Inflammatory macrophage (primary cell): ENCODE measurements around the gene FAM72D.
"Not testable (repeated sequence)": the region's sequence is repeated elsewhere in the genome, so short reads cannot be mapped to it uniquely, and the experiment has no call there.

Experiments
- DNase-seq, 2 donors: peaks; one replicate each; pipeline ENCODE4 v3.0.0-alpha.2; 2020 to 2022

Gene FAM72D

GRCh38 chr1:145093517-145094149 lies 2.1 kb upstream of the FAM72D start:
- DNase-seq: peak in 1 of 2 donors; percentile 1

- not testable (repeated sequence) for DNase-seq
Observed at GRCh38 chr1:145094655-145095211, 1.0 kb upstream of the FAM72D start.

GRCh38 chr1:145101725-145102124 lies 6.0 kb downstream of the FAM72D start:
- not testable (repeated sequence) for DNase-seq

- not testable (repeated sequence) for DNase-seq
Observed at GRCh38 chr1:145103294-145103693, 7.5 kb downstream of the FAM72D start.

- DNase-seq: not testable (repeated sequence)
Observed at GRCh38 chr1:145111674-145112073, 15.9 kb downstream of the FAM72D start.

- DNase-seq: not testable (repeated sequence)
Observed at GRCh38 chr1:145112703-145113102, 16.9 kb downstream of the FAM72D start.

GRCh38 chr1:145114560-145115057 lies 18.8 kb downstream of the FAM72D start:
- DNase-seq: not testable (repeated sequence)

- not testable (repeated sequence) for DNase-seq
Observed at GRCh38 chr1:145115587-145116493, 20.1 kb downstream of the FAM72D start.

- not testable (repeated sequence) for DNase-seq
Observed at GRCh38 chr1:145119842-145120241, 24.1 kb downstream of the FAM72D start.

- DNase-seq: not testable (repeated sequence)
Observed at GRCh38 chr1:145122344-145123061, 26.7 kb downstream of the FAM72D start.

GRCh38 chr1:145123062-145123395 lies 27.3 kb downstream of the FAM72D start:
- DNase-seq: not testable (repeated sequence)

GRCh38 chr1:145123992-145124641 lies 28.3 kb downstream of the FAM72D start:
- not testable (repeated sequence) for DNase-seq

- DNase-seq: not testable (repeated sequence)
Observed at GRCh38 chr1:145125112-145125511, 29.3 kb downstream of the FAM72D start.

- not testable (repeated sequence) for DNase-seq
Observed at GRCh38 chr1:145127144-145127543, 31.4 kb downstream of the FAM72D start.

- DNase-seq: peak; percentile 52 to 53
Observed at GRCh38 chr1:145128697-145129469, 33.1 kb downstream of the FAM72D start.

GRCh38 chr1:145134476-145134875 lies 38.7 kb downstream of the FAM72D start:
- DNase-seq: not testable (repeated sequence)

- not testable (repeated sequence) for DNase-seq
Observed at GRCh38 chr1:145140549-145140948, 44.8 kb downstream of the FAM72D start.

GRCh38 chr1:145144264-145144913 lies 48.6 kb downstream of the FAM72D start:
- DNase-seq: not testable (repeated sequence)

GRCh38 chr1:145146308-145146707 lies 50.5 kb downstream of the FAM72D start:
- not testable (repeated sequence) for DNase-seq

- DNase-seq: not testable (repeated sequence)
Observed at GRCh38 chr1:145147172-145147571, 51.4 kb downstream of the FAM72D start.

GRCh38 chr1:145155421-145155820 lies 59.6 kb downstream of the FAM72D start:
- DNase-seq: not testable (repeated sequence)
